ENCODE results near the gene CATSPERE. TPM values are rescaled to one million over a fixed set of nuclear protein-coding genes. Genes with fewer than 3 reads are reported as not detected.

Gene CATSPERE
- total and polyA plus RNA-seq, 2 donors (not counting 3 experiments of a cell fraction or from before 2014, with no cell fraction given): 0.61 to 1.9 TPM

GRCh38 chr1:244460197-244460596 lies 876 bp upstream of the CATSPERE start:
- no peak for DNase-seq (ENCODE audit: low read depth, low spot score)
- ChIA-PET CTCF (no interaction called here), POLR2A (no interaction called here)
- H3K4me1 ChIP-seq (ENCODE audit: control insufficient read depth, extremely low read depth, insufficient read depth, low read length): peaks cover 5% of the 10 kb centered on the region
- H3K4me2 ChIP-seq (ENCODE audit: insufficient read depth, low read length): no peak overlapping the region
- H3K9me1 ChIP-seq (replicated peaks; ENCODE audit: control insufficient read depth, extremely low read depth, insufficient read depth, low read length): no peaks in the 10 kb centered on the region
- TF ChIP-seq POLR2AphosphoS5 (IDR thresholded peaks at IDR 0.05; ENCODE audit: insufficient read depth, low read depth, low read length): no peak
- no peak for TF ChIP-seq FOS (IDR thresholded peaks at IDR 0.05; ENCODE audit: borderline replicate concordance, insufficient read depth, low read length)
- TF ChIP-seq, protein P1, sequence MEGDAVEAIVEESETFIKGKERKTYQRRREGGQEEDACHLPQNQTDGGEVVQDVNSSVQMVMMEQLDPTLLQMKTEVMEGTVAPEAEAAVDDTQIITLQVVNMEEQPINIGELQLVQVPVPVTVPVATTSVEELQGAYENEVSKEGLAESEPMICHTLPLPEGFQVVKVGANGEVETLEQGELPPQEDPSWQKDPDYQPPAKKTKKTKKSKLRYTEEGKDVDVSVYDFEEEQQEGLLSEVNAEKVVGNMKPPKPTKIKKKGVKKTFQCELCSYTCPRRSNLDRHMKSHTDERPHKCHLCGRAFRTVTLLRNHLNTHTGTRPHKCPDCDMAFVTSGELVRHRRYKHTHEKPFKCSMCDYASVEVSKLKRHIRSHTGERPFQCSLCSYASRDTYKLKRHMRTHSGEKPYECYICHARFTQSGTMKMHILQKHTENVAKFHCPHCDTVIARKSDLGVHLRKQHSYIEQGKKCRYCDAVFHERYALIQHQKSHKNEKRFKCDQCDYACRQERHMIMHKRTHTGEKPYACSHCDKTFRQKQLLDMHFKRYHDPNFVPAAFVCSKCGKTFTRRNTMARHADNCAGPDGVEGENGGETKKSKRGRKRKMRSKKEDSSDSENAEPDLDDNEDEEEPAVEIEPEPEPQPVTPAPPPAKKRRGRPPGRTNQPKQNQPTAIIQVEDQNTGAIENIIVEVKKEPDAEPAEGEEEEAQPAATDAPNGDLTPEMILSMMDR (IDR thresholded peaks at IDR 0.05; ENCODE audit: extremely low read depth in 1 of 2, insufficient read depth in 1 of 2, low read depth in 1 of 2, low read length in 2 of 2): no peak
- no peak for TF ChIP-seq POLR2A (IDR thresholded peaks at IDR 0.05; ENCODE audit: low read depth, low read length)
- TF ChIP-seq MYC (IDR thresholded peaks at IDR 0.05; ENCODE audit: low read depth, low read length): no peak
- no peak for TF ChIP-seq GATA2 (IDR thresholded peaks at IDR 0.05; ENCODE audit: insufficient read depth, insufficient read length, low read depth, low read length)
- no peak overlapping the region for H3K27ac ChIP-seq (ENCODE audit: insufficient read depth, low read depth, low read length)
- no peaks in the 10 kb centered on the region for H3K79me2 ChIP-seq (ENCODE audit: control insufficient read depth, insufficient read depth, low read length)
- no peaks in the 10 kb centered on the region for H3K27me3 ChIP-seq (ENCODE audit: control insufficient read depth in 2 of 2, insufficient read depth in 2 of 2, low read length in 2 of 2)
- no peaks in the 10 kb centered on the region for H3K36me3 ChIP-seq (ENCODE audit: control insufficient read depth in 2 of 2, extremely low read depth in 1 of 2, insufficient read depth in 2 of 2, low read length in 2 of 2)
- H3K9me3 ChIP-seq (replicated peaks; ENCODE audit: control insufficient read depth, insufficient read depth, low read length): no peaks in the 10 kb centered on the region
- no peak for FAIRE-seq
- H3K9ac ChIP-seq (replicated peaks; ENCODE audit: extremely low read depth, insufficient read depth, low read length): no peak overlapping the region
- no TSS peak for BruUV-seq (replicated peaks)
- intact Hi-C loops (cut with micrococcal nuclease) (no loop called here), dilution Hi-C loops (cut with MboI; ENCODE audit: extremely low pct_ligation_motif_present, low sequenced_read_pairs) (no loop called here)
- no peak overlapping the region for H3K4me3 ChIP-seq (replicated peaks in 1 of 3; ENCODE audit: insufficient read depth in 1 of 3, low read depth in 1 of 3, low read length in 3 of 3)
- H4K20me1 ChIP-seq (replicated peaks; ENCODE audit: control insufficient read depth, extremely low read depth, insufficient read depth, low read length): no peaks in the 10 kb centered on the region
- H2AFZ ChIP-seq (ENCODE audit: low read depth, low read length): no peak overlapping the region

GRCh38 chr1:244466724-244467123 lies 5.7 kb downstream of the CATSPERE start:
- Histone ChIP-seq H3K9me3 (replicated peaks; ENCODE audit: control insufficient read depth, insufficient read depth, low read length) (no peaks in the 10 kb centered on the region), H3K4me2 (ENCODE audit: insufficient read depth, low read length) (no peak overlapping the region), H4K20me1 (replicated peaks; ENCODE audit: control insufficient read depth, extremely low read depth, insufficient read depth, low read length) (no peaks in the 10 kb centered on the region), H3K4me3 (replicated peaks in 1 of 3; ENCODE audit: insufficient read depth in 1 of 3, low read depth in 1 of 3, low read length in 3 of 3) (no peak overlapping the region), H3K4me1 (ENCODE audit: control insufficient read depth, extremely low read depth, insufficient read depth, low read length) (no peaks in the 10 kb centered on the region), H2AFZ (ENCODE audit: low read depth, low read length) (no peak overlapping the region), H3K27me3 (ENCODE audit: control insufficient read depth in 2 of 2, insufficient read depth in 2 of 2, low read length in 2 of 2) (no peaks in the 10 kb centered on the region), H3K27ac (ENCODE audit: insufficient read depth, low read depth, low read length) (no peak overlapping the region), H3K9ac (replicated peaks; ENCODE audit: extremely low read depth, insufficient read depth, low read length) (no peak overlapping the region), H3K36me3 (ENCODE audit: control insufficient read depth in 2 of 2, extremely low read depth in 1 of 2, insufficient read depth in 2 of 2, low read length in 2 of 2) (no peaks in the 10 kb centered on the region), H3K9me1 (replicated peaks; ENCODE audit: control insufficient read depth, extremely low read depth, insufficient read depth, low read length) (no peaks in the 10 kb centered on the region), H3K79me2 (ENCODE audit: control insufficient read depth, insufficient read depth, low read length) (no peaks in the 10 kb centered on the region)
- no peak for DNase-seq (ENCODE audit: low read depth, low spot score)
- no peak for TF ChIP-seq EZH2 (IDR thresholded peaks at IDR 0.05; ENCODE audit: borderline replicate concordance, low read depth, low read length, severe bottlenecking)
- POLR2A ChIA-PET: no interaction called here
- dilution Hi-C loops (cut with MboI; ENCODE audit: extremely low pct_ligation_motif_present, low sequenced_read_pairs) (no loop called here), intact Hi-C loops (cut with micrococcal nuclease) (no loop called here)
- CTCF ChIA-PET: no interaction called here
- no TSS peak for BruUV-seq (replicated peaks)
- FAIRE-seq: no peak

Data from endothelial cell of umbilical vein (primary cell).